ENCODE data around the gene LCK.

Gene LCK

GRCh38 chr1:32250893-32251716 is at the start of gene LCK:
LCK (plus strand) TSS chr1:32251265; CDS start chr1:32274330, 23,065 bp downstream.
- no peak for DNase-seq

GRCh38 chr1:32204943-32205361 is 46.1 kb upstream of the LCK start:
- DNase-seq = peak in 1 of 2 experiments; percentile 49

GRCh38 chr1:32205401-32206370 is 45.4 kb upstream of the LCK start, which contains the start of gene IQCC:
IQCC (plus strand) TSS chr1:32205671; CDS start chr1:32205682, 11 bp downstream.
- DNase-seq = peak; percentile 96 to 98

GRCh38 chr1:32208469-32208868 is 42.6 kb upstream of the LCK start:
- DNase-seq = no peak

GRCh38 chr1:32208891-32209328 is 42.2 kb upstream of the LCK start, which contains the start of gene DCDC2B:
DCDC2B (plus strand) TSS chr1:32209089; CDS start chr1:32209094, 5 bp downstream.
- peak; percentile 95 to 97 for DNase-seq

- DNase-seq = peak; percentile 71 to 79
Measured at GRCh38 chr1:32215629-32216480, 35.2 kb upstream of the LCK start.

GRCh38 chr1:32216566-32216965 is 34.5 kb upstream of the LCK start:
- DNase-seq = no peak

- DNase-seq = no peak
Measured at GRCh38 chr1:32219022-32219421, 32.0 kb upstream of the LCK start.

- DNase-seq = no peak
Measured at GRCh38 chr1:32220746-32221580, 30.1 kb upstream of the LCK start.

- DNase-seq = no peak
Measured at GRCh38 chr1:32221581-32221979, 29.5 kb upstream of the LCK start.

GRCh38 chr1:32221980-32222755 is 28.9 kb upstream of the LCK start, which contains the start of the genes EIF3I and TMEM234:
EIF3I (plus strand) TSS chr1:32222407; CDS start chr1:32222442, 35 bp downstream.
TMEM234 (minus strand) TSS chr1:32222353; CDS start chr1:32222322, 31 bp downstream.
- DNase-seq = peak; percentile 92 to 97

GRCh38 chr1:32223683-32224082 is 27.4 kb upstream of the LCK start:
- no peak for DNase-seq

- no peak for DNase-seq
Measured at GRCh38 chr1:32224285-32224684, 26.8 kb upstream of the LCK start.

GRCh38 chr1:32228771-32229170 is 22.3 kb upstream of the LCK start:
- no peak for DNase-seq

- DNase-seq = no peak
Measured at GRCh38 chr1:32231843-32232432, 19.1 kb upstream of the LCK start.

- no peak for DNase-seq
Measured at GRCh38 chr1:32232558-32233304, 18.3 kb upstream of the LCK start.

GRCh38 chr1:32234792-32235191 is 16.3 kb upstream of the LCK start:
- no peak for DNase-seq

- DNase-seq = no peak
Measured at GRCh38 chr1:32239337-32239736, 11.7 kb upstream of the LCK start.

- no peak for DNase-seq
Measured at GRCh38 chr1:32239790-32240139, 11.3 kb upstream of the LCK start.

All from NCI-H2081 (cell line).